ENCODE data around the gene ADAM33. TPM values are rescaled to one million over a fixed set of nuclear protein-coding genes. Genes with fewer than 3 reads are reported as not detected.

The ADAM33 gene
- total and polyA plus RNA-seq, 4 donors = 0.11 to 1.2 (median 0.60) TPM

DNA sequence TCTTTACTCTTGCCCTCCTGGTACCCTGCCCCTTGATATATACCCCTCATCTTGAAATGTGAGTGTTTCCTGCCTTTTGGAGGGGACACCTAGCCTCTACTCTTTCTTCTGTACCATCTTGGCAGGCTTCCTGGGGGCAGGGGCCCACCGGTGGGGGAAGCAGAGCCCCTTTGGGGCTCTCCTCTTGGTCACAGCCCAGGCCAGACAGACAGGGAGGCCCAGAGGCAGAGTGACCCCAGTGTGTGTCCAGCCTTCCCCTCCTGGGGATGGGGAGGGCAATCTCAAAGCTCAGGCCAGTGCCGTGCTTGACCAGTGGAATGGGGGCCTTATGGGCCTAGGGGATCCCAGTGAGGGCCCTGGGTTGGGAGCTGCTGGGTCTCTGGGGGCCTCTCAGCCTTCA, 3.6 kb downstream of the ADAM33 start:
- Histone ChIP-seq H3K4me1 (ENCODE audit: control insufficient read depth in 4 of 4, insufficient read depth in 4 of 4, low read length in 3 of 4) (peaks cover 0 to 11% (median 5%) of the 10 kb centered on the region in 4 donors), H3K27ac (ENCODE audit: low read depth in 1 of 2, low read length in 2 of 2) (no peak overlapping the region), H3K27me3 (ENCODE audit: control insufficient read depth in 4 of 4, insufficient read depth in 4 of 4, low read length in 3 of 4) (peaks cover 0 to 11% (median 8%) of the 10 kb centered on the region in 4 donors), H3K9me3 (ENCODE audit: control insufficient read depth in 4 of 4, low read length in 3 of 4) (no peaks in the 10 kb centered on the region), H3K9ac (ENCODE audit: low read depth in 1 of 2, low read length in 2 of 2) (no peak overlapping the region), H3K4me3 (ENCODE audit: low read depth in 1 of 3, low read length in 3 of 3) (no peak overlapping the region), H3K36me3 (ENCODE audit: control insufficient read depth in 4 of 4, insufficient read depth in 3 of 4, low read depth in 1 of 4, low read length in 3 of 4) (no peaks in the 10 kb centered on the region)
- 71% methylated on average over 2 of the region's 2 CpGs for WGBS
- no peak for TF ChIP-seq RXRA (IDR thresholded peaks at IDR 0.05)
- no peak for TF ChIP-seq MAX (IDR thresholded peaks at IDR 0.05)
- no peak for TF ChIP-seq HNF4G (IDR thresholded peaks at IDR 0.05)
- no peak for TF ChIP-seq ATF3 (IDR thresholded peaks at IDR 0.05)
- no peak for TF ChIP-seq SP1 (IDR thresholded peaks at IDR 0.05)
- TF ChIP-seq HNF4A (conservative IDR thresholded peaks at IDR 0.05) = no peak
- TF ChIP-seq JUND (IDR thresholded peaks at IDR 0.05) = no peak
- no peak for TF ChIP-seq GABPA (IDR thresholded peaks at IDR 0.05 in 1 of 2, conservative IDR thresholded peaks at IDR 0.05 in 1 of 2)
- TF ChIP-seq FOXA2 (IDR thresholded peaks at IDR 0.05) = no peak
- no peak for TF ChIP-seq YY1 (IDR thresholded peaks at IDR 0.05)
- TF ChIP-seq, protein P1, sequence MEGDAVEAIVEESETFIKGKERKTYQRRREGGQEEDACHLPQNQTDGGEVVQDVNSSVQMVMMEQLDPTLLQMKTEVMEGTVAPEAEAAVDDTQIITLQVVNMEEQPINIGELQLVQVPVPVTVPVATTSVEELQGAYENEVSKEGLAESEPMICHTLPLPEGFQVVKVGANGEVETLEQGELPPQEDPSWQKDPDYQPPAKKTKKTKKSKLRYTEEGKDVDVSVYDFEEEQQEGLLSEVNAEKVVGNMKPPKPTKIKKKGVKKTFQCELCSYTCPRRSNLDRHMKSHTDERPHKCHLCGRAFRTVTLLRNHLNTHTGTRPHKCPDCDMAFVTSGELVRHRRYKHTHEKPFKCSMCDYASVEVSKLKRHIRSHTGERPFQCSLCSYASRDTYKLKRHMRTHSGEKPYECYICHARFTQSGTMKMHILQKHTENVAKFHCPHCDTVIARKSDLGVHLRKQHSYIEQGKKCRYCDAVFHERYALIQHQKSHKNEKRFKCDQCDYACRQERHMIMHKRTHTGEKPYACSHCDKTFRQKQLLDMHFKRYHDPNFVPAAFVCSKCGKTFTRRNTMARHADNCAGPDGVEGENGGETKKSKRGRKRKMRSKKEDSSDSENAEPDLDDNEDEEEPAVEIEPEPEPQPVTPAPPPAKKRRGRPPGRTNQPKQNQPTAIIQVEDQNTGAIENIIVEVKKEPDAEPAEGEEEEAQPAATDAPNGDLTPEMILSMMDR (IDR thresholded peaks at IDR 0.05; ENCODE audit: low read depth, low read length, missing input control) = no peak
- TF ChIP-seq NR2F2 (IDR thresholded peaks at IDR 0.05) = no peak
- TF ChIP-seq TAF1 (conservative IDR thresholded peaks at IDR 0.05) = no peak
- TF ChIP-seq ZBTB33 (IDR thresholded peaks at IDR 0.05) = no peak
- no peak for TF ChIP-seq FOXA1 (IDR thresholded peaks at IDR 0.05)
- no peak for TF ChIP-seq RAD21 (IDR thresholded peaks at IDR 0.05)
- no peak for TF ChIP-seq EGR1 (IDR thresholded peaks at IDR 0.05; ENCODE audit: low read depth in 2 of 2)
- TF ChIP-seq, protein P2, sequence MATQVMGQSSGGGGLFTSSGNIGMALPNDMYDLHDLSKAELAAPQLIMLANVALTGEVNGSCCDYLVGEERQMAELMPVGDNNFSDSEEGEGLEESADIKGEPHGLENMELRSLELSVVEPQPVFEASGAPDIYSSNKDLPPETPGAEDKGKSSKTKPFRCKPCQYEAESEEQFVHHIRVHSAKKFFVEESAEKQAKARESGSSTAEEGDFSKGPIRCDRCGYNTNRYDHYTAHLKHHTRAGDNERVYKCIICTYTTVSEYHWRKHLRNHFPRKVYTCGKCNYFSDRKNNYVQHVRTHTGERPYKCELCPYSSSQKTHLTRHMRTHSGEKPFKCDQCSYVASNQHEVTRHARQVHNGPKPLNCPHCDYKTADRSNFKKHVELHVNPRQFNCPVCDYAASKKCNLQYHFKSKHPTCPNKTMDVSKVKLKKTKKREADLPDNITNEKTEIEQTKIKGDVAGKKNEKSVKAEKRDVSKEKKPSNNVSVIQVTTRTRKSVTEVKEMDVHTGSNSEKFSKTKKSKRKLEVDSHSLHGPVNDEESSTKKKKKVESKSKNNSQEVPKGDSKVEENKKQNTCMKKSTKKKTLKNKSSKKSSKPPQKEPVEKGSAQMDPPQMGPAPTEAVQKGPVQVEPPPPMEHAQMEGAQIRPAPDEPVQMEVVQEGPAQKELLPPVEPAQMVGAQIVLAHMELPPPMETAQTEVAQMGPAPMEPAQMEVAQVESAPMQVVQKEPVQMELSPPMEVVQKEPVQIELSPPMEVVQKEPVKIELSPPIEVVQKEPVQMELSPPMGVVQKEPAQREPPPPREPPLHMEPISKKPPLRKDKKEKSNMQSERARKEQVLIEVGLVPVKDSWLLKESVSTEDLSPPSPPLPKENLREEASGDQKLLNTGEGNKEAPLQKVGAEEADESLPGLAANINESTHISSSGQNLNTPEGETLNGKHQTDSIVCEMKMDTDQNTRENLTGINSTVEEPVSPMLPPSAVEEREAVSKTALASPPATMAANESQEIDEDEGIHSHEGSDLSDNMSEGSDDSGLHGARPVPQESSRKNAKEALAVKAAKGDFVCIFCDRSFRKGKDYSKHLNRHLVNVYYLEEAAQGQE (IDR thresholded peaks at IDR 0.05) = no peak
- DNase-seq (ENCODE audit: low spot score) = no peak
